PC-3 (cell line): ENCODE data around the gene C11orf21.

Experiments used
- EZH2 ChIP-seq: fragments of 300-600 bp; sonication (generic); IDR thresholded peaks from one replicate; pipeline ENCODE4 v1.6.1; 2017; ENCODE audit warnings: antibody characterized with exemption, mild to moderate bottlenecking, low read length; ENCODE audit not compliant: unreplicated experiment
- EZH2phosphoT487 ChIP-seq: fragments of 300-600 bp; sonication (generic); IDR thresholded peaks from 2 replicates; pipeline ENCODE4 v1.6.1; 2018; ENCODE audit warnings: mild to moderate bottlenecking, antibody characterized with exemption, low read length, borderline replicate concordance
- TF ChIP-seq, protein P1 (sequence below): fragments of 300-600 bp; sonication (generic); conservative IDR thresholded peaks from 2 replicates; pipeline ENCODE4 v1.5.1; 2017; ENCODE audit warnings: antibody characterized with exemption, low read depth, mild to moderate bottlenecking, low read length

DNA sequence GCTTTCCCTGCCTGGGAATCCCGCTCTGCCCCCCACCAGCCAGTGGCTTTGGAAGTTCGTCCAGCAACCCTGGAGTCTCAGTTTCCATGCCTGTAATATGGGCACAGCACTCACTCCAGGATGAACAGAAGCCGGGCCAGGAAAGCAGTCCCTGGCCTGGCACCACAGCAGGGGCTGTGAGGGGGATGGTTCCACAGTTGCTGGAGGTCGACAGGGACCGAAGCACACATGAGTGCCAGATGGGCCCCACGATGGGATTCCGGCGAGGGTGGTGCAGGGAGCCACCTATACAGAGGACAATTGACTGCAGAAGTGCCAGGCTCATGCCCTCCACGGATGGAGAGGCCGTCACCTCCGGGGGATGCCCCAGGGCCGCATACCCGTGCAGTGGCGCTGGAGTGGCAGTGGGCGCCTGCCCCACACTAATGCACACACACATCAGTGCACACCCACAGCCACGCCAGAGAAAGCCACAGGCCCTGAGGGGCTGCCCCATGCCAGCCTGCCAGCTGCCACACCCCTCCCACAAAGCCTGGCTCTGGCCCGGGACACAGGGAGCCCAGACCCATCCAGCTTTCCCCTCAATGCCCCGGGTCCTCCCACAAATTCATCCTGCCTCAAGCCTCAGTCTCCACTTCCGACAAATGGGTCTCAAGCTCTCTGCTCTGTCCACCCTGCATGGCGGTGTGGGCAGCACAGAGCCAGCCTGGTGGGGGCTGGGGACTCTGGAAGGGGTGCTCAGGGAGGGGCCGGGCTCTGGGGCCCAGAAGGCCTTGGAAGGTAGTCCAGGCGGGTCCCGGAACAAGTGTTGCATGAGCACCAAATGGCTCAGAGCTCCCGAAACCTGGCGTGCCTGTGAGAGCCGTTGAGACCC lies 41.0 kb downstream of the C11orf21 start:
- TF ChIP-seq, protein P1, sequence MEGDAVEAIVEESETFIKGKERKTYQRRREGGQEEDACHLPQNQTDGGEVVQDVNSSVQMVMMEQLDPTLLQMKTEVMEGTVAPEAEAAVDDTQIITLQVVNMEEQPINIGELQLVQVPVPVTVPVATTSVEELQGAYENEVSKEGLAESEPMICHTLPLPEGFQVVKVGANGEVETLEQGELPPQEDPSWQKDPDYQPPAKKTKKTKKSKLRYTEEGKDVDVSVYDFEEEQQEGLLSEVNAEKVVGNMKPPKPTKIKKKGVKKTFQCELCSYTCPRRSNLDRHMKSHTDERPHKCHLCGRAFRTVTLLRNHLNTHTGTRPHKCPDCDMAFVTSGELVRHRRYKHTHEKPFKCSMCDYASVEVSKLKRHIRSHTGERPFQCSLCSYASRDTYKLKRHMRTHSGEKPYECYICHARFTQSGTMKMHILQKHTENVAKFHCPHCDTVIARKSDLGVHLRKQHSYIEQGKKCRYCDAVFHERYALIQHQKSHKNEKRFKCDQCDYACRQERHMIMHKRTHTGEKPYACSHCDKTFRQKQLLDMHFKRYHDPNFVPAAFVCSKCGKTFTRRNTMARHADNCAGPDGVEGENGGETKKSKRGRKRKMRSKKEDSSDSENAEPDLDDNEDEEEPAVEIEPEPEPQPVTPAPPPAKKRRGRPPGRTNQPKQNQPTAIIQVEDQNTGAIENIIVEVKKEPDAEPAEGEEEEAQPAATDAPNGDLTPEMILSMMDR: no peak
- TF ChIP-seq EZH2: no peak
- no peak for TF ChIP-seq EZH2phosphoT487
